Hair follicle dermal papilla cell (primary cell): ENCODE results near the gene SLC44A1. TPM values are rescaled to one million over a fixed set of nuclear protein-coding genes. Genes with fewer than 3 reads are reported as not detected.

Experiments
- total RNA-seq: library from RNA; depleted of rRNA; stranded (reverse); fragments of >200 nt; gene quantifications from 2 replicates; pipeline ENCODE4 v1.2.3, GENCODE V29; 2012

The SLC44A1 gene
- 61.9 and 104 TPM in 2 replicates for total RNA-seq

DNA sequence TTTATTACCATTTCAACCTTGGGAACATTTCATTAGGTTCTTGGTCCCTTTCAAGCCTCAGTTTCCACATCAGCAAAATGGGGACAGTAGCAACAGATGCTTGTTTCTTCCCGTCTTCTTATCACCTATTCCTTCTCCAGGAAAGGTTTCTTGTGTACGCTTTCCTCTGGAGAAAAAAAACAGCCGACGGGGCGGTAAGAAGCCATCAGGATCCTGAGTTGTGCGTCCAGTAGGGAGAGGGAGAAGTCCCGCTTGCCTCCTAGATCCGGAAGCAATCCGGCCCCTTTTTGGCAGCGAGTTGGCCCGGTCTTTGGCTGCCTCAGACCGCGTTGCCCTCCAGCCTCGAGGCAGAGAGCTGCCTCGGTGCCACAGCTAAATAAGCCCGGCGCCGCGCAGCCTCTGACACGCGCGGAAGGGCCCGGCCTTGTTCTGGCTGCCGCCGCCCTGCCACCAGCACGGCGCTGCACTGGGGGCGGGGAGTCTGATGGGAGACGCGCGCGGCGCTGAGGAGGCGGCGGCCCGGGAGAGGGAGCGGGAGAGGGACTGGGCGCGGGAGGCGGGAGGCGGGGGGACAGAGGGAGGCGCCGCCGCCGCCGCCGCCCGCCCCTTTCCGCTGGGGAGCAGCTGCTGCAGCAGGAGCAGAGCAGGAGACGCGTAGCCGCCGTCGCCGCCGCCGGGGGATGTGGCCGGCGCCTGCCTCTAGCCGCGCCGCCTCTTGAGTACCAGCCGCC is at the start of gene SLC44A1:
Gene SLC44A1, plus strand, starts transcription at position 649 of the 731 bp plus-strand sequence. CDS start 218 bp downstream, outside the sequence.

DNA sequence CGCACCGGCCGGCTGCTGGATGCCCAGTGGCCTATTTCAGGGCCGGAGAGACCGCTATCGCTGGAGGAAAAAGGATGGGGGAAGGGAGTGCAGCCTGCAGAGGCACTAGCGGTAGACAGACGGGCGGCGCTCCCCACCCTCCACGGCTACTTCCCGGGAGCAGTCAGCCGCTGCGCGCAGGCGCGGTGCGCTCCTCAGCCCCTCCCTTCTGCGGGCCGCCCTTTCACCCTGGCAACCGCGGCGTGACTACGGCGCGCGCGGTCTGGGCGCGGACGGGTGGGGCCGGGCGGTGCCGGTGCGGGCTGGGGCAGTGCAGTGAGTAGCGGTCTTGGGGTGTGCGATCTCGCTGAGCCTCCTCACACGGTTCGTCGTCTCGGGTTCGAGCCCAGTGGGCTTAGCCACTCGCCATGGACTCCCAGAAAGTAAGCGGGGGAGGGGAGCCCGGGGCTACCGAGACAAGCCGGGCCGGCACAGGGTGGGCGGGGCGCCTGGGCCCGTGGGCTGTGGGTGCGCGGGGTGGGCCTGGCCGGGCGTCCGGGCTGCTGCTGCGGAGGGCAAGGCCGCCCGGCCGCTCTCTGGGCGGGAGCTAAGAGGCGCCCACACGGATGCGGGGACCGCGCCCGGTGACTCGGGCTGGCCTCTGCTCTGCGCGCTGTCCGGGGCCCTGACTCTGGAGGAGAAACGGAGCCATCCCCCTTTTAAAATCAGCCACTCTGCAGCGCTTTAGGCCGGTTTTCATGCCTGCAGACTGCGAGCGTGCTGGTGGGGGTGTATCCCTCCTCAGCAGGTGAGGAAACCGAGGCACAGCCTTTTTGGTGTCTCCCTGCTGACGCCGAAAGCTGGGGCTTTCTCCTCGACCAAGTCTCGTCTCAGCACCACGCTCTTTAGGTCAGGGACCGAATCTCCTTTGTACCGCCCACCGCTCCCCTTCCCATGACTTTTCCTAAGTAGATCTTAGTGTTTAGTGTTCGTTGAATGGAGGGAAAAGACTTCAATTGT is 203.7 kb downstream of the SLC44A1 start, which contains the start of gene FSD1L:
Gene FSD1L, plus strand, starts transcription at position 221 of the 999 bp plus-strand sequence. Its CDS starts 187 bp downstream, at position 408.

Other genes starting within 250 kb of the SLC44A1 start
- gene FSD1L, start 203.4 kb downstream of the SLC44A1 start, total RNA-seq = 7.5 and 8.0 TPM in 2 replicates